ELR (cell line): ENCODE measurements around the gene DISP2.

Source experiments
- DNase-seq: peaks from one replicate; pipeline ENCODE4 v3.0.0-alpha.2; 2015; ENCODE audit warnings: low read depth

Gene DISP2

DNA sequence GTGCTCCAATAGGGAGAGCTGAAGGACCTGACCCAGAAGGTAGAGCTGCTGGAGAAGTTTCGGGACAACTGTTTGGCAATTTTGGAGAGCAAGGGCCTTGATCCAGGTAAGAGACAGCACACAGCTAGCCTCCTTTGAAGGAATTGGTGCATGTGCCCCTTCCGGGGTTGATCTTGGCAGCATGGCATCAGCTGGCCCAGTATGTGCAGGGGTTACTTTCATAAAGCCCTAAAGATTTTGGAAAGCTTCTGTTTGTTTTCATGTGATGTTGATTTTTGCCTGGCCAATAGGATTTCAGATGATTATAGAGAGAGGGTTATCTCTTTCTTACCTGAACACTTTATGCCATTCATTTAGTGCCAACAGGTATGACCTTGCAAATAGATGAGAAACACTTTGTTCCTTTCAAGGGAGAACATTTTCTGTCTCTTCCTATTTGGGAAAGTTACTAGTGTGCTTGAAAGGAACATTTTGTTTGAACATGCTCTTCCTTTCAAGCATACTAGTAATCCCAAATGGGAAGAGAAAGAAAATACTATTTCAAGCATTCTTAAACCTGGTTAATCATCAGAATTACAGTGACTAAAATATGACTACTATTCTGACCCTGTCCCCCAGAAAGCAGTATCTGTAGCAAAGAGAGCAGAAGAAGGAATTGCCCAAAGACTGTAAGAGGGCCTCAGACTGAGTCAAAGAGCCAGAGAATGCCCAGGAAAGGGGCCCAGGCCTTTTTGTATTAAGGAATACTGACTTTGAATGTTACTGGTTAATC is 32.0 kb downstream of the DISP2 start:
- DNase-seq, result no peak

DNA sequence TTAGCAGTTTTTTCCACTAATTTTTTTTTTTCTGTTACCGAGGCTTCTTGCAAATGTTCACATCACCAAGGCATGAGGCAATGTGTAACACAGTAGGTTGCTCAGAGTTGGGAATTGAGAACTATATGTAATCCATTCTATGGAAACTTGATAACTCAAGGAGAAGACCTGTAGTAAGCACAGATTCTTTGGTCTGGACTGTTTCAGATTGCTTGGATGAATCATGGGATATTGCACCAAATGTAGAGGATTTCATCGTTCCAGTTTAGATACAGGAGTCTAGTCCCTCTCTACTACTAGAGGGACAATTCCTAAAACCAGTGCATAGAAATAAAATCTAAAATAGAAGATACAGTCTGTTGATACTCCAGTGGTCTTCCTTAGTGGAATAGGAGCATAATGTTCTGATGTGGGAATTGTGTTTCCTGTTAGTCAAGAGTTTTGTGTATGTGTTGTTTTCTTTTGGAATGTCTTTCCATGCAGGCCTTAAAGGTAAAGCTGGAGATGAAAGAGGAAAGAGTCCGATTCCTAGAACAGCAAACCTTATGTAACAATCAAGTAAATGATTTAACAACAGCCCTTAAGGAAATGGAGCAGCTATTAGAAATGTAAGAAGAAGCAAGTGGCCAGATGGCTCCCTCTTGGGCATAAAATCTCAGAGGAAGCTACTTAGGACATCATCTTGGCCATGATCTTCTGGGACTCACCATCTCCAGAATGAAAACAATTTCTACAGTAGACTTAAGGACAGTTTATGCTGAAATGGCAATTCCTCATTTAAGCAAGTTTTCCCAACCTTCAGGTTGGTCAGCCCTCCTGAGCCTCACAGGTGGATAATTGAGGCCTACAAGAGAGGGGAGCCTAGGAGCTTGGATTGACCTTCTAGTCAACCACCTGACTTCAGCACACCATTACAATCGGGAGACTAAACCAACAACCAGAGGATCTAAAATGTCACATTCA is 35.2 kb downstream of the DISP2 start:
- no peak for DNase-seq

DNA sequence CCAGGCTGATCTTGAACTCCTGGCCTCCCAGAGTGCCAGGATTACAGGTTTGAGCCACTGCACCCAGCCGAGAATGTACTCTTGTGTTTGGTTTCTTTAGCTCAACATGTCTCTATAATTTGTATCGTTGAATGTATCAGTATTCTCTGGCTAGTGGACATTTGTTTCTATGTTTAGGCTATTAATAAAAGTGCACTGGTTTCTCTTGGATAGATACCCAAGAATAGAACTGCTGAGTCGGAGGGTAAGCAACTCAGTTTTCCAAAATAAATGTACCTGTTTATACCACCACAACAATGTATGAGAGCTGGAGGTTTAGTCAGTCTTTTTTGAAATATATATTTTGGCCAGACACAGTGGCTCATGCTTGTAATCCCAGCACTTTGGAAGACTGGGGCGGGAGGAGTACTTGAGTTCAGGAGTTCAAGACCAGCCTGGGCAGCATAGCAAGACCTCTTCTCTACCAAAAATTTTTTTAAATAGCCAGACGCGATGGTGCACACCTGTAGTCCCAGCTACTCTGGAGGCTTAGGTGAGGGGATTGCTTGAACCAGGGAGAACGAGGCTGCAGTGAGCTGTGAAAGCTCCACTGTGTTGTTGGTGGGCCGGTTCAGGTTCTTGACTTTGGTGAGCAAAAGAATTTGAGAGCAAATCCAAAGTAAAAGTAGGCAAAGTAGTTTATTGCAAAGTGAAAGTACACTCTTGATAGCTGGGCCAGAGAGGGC is 39.8 kb downstream of the DISP2 start:
- DNase-seq, result no peak

DNA sequence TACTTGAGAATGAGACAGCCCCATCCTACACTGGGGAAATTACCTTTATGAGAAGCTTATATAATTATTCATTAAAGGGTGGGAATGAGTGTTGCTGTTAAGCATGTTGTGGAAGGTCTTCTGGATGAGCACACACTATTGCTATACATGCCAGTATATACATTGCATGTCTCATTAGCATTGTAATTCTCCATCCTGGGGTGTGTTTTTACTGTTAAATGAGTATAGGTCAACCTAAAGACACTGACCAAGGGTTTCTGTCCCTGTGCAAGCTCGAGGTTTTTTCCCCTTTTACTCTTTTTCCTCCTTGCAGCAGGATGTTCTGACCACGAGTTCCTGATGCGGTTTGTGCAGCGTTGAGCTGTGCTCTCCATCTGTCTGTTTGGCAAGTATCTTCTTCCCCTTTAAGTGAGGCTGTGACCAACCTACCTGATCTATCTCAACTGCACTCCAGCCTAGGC is 40.4 kb downstream of the DISP2 start:
- no peak for DNase-seq

DNA sequence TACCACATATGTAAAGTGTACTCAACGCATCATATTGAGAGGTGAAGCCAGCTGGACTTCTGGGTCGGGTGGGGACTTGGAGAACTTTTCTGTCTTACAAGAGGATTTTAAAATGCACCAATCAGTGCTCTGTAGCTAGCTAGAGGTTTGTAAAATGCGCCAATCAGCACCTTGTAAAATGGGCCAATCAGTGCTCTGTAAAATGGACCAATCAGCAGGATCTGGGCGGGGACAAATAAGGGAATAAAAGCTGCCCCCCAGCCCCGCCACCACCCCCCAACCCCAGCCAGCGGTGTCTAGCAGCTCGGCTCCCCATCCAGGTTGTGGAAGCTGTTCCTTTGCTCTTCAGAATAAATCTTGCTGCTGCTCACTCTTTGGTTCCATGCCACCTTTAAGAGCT is 41.4 kb downstream of the DISP2 start:
- no peak for DNase-seq

DNA sequence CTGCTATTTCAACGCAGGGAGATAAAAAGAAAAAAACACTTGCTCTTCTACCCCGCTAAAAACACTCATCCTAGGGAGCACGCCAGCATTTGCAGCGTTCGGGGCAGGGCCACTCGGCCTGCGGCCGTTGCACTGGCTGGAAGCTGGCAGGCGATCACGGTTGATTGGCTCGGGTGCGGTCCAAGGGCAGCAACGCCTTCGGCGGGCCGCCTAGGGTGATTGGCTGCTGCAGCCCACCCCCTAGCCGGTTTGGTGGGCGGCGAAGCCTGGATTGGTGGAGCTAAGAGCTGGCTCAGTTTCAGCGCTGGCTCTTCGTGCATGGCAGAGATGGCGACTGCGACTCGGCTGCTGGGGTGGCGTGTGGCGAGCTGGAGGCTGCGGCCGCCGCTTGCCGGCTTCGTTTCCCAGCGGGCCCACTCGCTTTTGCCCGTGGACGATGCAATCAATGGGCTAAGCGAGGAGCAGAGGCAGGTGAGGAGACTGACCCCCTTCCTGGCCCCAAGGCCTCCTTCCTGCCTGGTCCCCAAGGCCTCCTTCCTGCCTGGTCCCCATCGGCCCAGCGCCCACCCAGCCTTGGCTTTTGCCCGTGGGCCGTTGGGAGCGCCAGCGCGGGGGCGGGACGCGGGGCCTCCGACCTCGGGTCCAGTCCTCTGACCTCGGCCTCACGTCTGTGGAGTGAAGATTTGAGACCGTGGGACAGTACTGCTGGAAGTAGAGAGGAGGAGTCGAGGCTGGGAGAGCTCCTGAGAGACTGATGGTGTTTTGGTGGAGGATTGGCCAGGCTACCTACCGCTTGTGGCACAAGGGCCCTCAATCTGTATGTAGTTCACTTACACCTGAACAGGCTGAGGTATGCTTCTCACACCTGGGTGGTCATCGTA is 47.7 kb downstream of the DISP2 start, which contains the start of gene IVD:
Gene IVD, plus strand, starts transcription at position 295 of the 881 bp plus-strand sequence. Its CDS starts 33 bp downstream, at position 328.
- peak; percentile 96 for DNase-seq

DNA sequence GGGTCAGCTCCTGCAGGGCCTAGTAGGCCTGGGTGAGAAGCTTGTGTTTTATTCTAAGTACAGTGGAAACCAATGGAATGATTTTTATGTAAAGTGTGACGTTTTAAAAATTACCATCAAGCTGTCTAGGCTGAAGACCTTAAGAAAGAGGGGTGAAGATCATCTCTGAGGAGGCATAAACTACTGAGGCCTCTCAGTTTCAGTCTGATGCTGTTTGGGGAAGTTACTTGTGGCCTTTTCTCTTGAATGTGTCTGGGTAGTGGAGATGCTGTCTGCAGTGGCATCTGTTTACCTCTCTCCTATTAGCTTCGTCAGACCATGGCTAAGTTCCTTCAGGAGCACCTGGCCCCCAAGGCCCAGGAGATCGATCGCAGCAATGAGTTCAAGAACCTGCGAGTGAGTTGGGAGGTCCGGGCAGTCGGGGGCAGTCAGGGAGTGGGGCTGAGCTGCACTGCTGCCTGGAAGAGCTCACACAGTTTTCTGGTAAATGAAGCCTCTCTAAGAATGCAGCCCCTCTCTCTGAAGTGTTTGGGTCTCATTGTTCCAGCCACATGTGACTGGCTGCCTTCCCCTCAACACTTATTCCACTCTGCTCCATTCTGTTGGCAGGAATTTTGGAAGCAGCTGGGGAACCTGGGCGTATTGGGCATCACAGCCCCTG is 49.4 kb downstream of the DISP2 start:
- no peak for DNase-seq

DNA sequence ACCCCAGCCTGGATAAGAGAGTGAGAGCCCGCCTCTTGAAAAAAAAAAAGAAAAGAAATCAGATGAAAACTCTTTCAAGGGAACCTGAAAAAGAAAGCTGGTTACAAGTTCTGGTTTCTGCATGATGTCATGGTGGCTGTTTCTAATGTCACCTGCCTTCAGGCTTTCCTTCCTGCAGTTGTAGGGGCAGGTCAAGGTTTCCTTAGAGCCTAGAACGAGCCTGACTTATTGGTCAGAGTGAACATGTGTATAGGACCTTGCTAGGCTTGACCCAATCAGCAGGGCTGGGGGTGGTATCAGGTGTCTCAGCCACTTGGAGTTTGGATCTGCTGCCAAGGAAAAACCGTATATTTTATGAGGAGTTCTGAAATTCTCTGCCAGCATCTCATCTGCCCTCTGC is 51.3 kb downstream of the DISP2 start:
- no peak for DNase-seq

DNA sequence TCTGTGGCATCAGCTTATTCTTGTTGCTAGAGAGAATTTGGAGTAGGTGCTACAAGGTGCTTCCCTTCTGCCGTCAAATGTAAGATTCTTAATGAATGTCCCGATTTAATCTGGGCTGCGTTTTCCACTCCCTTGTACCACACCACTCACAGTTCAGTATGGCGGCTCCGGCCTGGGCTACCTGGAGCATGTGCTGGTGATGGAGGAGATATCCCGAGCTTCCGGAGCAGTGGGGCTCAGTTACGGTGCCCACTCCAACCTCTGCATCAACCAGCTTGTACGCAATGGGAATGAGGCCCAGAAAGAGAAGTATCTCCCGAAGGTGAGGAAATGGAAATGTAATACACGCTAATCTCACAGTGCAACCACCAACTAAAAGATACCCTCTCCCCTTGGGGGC is 52.5 kb downstream of the DISP2 start:
- DNase-seq, result no peak

DNA sequence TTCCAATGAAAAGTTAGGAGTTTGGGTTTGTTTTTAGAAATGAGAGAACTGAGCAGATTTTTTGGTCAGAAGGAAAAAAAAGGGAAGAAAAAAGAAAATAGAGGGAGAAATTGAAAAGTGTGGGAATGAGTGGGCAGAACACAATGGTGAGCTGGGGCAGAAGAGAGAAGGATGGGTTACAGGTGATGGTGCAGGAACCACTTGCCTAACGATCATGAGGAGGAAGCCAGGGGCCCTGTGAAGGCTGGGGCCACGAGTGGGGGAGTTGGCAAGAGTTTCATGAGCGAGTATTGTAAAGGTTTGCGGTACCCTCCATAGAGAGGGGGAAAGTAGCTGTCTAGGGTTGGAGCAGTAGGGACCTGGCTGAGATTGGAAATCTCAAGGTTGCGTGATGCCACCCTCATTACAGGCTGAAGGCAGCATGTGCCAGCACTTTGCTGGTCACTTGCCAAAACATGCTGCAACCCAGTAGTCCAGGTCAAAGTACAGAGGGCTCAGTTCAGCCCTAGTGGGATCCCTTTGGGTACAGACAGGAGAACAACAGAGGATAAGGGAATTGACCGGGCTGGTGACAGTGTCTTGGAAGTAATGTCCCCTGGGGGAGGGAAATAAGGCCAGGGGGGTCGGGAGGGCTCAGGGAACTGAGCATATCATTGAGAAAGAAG is 54.2 kb downstream of the DISP2 start:
- no peak for DNase-seq

DNA sequence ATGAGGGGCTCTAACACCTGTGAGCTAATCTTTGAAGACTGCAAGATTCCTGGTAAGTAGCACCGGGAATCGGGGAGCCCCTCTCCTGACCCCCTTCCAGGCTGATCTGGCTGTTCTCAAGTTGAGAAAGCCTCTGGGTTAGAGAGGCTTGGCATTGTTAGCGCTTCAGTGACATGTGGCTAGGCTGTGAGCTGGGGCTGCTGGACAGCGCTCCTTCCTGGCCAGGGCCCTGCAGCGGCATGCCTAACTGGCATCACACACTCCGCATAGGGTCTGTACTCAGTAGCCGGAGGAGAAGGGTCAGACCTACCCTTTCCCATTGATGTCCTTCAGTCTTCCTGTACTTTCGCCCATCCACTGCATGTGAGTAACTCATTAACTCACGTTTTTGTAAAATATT is 55.0 kb downstream of the DISP2 start:
- DNase-seq, result no peak

DNA sequence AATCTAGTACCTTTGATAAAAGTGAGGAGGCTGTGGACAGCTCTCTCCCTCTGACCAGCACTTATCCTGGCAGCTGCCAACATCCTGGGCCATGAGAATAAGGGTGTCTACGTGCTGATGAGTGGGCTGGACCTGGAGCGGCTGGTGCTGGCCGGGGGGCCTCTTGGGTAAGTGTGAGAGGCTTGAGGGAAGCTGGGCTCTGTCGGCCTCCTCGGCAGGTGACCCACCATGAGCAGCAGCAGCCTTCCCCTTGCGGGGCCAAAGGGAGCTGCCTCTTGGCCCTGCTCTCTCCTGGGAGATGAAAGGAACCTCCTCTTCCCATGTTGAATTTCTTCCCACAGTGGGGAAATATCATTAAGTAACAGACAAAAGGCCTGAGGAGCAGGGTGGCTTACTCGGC is 56.8 kb downstream of the DISP2 start:
- DNase-seq, result no peak

DNA sequence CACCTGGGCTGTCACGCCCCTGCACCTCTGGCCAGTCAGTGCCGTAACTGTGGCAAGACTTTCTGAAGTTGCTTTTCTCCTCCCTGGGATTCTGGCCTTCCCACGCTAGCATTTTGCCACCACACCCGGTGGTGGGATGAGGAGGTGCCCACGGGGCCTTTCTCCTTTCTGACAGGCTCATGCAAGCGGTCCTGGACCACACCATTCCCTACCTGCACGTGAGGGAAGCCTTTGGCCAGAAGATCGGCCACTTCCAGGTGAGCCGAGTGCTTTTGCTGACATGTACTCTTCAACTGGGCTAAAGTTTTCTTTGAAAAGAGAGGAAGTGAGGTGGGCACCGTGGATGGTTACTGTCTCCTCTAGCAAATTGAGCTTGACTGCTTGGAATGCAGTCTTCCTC is 57.2 kb downstream of the DISP2 start:
- no peak for DNase-seq

DNA sequence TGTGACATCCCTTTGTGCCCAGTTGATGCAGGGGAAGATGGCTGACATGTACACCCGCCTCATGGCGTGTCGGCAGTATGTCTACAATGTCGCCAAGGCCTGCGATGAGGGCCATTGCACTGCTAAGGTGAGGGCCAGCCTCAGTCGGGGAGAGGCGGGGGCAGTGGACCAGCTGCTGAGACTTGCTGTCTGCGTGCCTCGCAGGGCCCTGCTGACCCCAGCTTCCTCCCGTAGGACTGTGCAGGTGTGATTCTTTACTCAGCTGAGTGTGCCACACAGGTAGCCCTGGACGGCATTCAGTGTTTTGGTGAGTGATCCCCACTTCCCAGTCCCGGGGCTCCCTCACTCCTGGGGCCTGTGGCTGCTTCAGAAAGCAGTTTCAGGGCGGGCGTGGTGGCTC is 58.0 kb downstream of the DISP2 start:
- no peak for DNase-seq

DNA sequence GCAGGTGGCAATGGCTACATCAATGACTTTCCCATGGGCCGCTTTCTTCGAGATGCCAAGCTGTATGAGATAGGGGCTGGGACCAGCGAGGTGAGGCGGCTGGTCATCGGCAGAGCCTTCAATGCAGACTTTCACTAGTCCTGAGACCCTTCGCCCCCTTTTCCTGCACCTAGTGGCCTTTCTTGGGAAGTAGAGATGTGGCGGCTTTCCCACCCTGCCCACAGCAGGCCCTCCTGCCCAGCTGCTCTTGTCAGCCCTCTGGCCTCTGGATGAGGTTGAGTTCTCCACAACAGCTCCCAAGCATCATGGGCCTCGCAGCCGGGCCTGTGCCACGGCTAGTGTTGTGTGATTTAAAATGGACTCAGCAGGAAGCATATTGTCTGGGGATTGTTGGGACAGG is 60.1 kb downstream of the DISP2 start:
- no peak for DNase-seq

DNA sequence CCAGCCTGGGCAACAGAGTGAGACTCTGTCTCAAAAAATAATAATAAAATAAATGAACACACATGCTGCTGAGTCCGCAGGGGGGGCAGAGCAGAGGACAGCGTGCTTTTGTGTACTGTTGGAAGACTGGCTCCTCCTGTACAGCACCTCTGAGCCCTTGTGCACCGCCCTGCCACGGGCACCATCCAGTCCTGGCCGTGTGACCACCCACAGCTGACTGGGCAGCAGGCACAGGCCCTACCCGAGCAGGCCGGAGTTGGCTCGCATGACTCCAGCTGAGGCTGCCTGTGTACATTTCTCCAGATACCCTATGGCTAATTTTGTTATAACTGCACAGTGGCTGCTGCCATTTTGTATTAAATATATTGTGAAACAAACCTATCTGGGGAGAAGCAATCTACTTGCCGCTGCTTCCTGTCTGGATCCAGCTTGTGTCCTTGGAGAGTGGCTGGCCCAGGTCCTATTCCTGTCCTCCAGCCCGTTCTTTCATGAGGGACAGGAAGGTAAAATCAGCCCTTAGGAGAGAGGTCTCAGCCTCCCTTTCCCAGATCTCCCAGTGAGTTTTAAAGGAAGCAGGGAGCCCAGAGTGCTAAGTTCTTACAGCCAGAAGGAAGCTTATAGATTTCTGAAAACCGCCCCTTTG is 62.2 kb downstream of the DISP2 start:
- DNase-seq, result no peak

DNA sequence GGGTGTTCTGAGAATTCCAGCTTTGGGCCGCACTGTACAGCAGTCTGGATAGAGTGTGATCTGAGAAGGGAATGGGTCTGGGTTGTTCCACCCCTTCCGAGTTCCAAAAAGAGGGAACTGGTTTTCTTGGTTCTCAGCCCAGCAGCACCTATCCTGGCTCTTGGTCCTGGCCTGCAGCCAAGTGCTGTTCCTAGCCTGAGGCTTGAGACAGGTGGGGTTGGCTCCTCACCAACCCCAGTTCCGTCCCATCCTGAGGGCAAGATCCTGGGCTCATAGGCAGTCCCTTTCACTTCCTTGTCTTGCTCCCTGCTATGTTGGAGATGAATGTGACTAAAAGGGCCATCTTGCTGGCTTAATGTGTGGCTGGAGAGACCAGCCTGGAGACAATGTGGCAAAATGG is 62.8 kb downstream of the DISP2 start:
- DNase-seq, result no peak

DNA sequence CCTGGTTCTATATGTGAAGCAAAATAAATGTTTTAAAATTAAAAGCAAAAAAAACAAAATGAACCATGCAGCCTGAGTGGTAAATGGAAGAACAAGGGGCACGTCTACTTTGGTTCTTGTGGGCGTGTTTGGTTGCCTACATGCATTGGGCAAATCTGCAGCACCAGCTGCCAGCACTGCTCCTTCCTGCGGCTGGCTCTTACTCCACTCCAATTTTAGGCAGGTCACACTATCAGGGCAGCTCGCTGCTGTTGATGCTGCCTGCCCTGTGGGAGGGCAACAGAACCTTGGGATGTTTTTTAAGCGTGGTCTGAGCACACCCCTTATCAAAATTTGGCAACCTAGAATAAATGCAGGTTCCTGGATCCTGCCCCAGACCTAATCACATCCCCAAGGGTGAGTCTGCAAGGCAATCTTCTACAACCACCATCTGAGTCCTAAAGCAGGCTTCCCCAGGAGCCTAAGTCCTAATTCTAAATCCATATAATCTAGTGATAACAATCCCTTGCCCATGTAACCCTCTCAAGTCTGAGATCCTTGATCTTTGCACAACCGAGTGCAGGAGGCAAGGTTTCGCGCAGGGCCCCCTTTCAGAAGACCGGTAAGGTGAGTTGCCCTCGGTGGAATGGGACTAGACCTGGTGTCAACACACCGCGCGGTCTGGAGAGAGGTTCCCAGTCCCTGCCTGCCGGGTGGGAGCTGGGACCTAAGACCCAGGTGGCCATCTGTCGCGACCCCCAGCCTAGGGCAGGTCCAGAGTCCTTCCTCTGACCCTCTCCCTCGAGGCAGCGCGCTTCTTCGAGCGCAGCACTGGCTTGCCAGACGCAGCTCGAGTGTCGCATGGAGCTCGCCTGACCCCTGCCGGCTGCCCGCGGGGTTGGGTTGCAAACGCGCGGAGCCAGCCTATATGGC is 63.5 kb downstream of the DISP2 start:
- DNase-seq, result peak; percentile 72
